GM23248 (cell line): ENCODE results near the gene SKAP1. TPM values are rescaled to one million over a fixed set of nuclear protein-coding genes. Genes with fewer than 3 reads are reported as not detected.

Source experiments
- DNase-seq: peaks from one replicate; pipeline ENCODE4 v3.0.0-alpha.2; 2015
- H2AFZ ChIP-seq: fragments of 200-600 bp; sonication (generic); 2 replicates; pipeline ENCODE4 v1.6.1; 2016; ENCODE audit warnings: antibody characterized with exemption
- H3F3A ChIP-seq: fragments of 200-600 bp; sonication (generic); 2 replicates; pipeline ENCODE4 v1.6.1; 2016; ENCODE audit warnings: mild to moderate bottlenecking, antibody characterized with exemption, mixed run types; ENCODE audit not compliant: insufficient read depth
- H3K27ac ChIP-seq: fragments of 200-600 bp; sonication (generic); 2 replicates; pipeline ENCODE4 v1.5.1; 2016; ENCODE audit warnings: mild to moderate bottlenecking
- H3K27me3 ChIP-seq: fragments of 200-600 bp; sonication (generic); replicated peaks from 2 replicates; pipeline ENCODE4 v1.6.1; 2016; ENCODE audit warnings: mild to moderate bottlenecking; ENCODE audit not compliant: insufficient read depth
- H3K36me3 ChIP-seq: fragments of 200-600 bp; sonication (generic); 2 replicates; pipeline ENCODE4 v1.6.1; 2016; ENCODE audit warnings: low read depth, mild to moderate bottlenecking
- H3K4me1 ChIP-seq: fragments of 200-600 bp; sonication (generic); 2 replicates; pipeline ENCODE4 v1.6.1; 2016; ENCODE audit warnings: mild to moderate bottlenecking; ENCODE audit not compliant: insufficient read depth
- H3K4me2 ChIP-seq: fragments of 200-600 bp; sonication (generic); one replicate; pipeline ENCODE4 v1.6.1; 2016; ENCODE audit warnings: mild to moderate bottlenecking; ENCODE audit not compliant: unreplicated experiment
- H3K4me3 ChIP-seq: fragments of 200-600 bp; sonication (generic); 2 replicates; pipeline ENCODE4 v1.5.1; 2016; ENCODE audit warnings: mild to moderate bottlenecking
- H3K79me2 ChIP-seq: fragments of 200-600 bp; sonication (generic); 2 replicates; pipeline ENCODE4 v1.6.1; 2016; ENCODE audit warnings: mild to moderate bottlenecking; ENCODE audit not compliant: insufficient read depth
- H3K9ac ChIP-seq: fragments of 200-600 bp; sonication (generic); 2 replicates; pipeline ENCODE4 v1.6.1; 2016; ENCODE audit warnings: mild to moderate bottlenecking
- H3K9me2 ChIP-seq: fragments of 200-600 bp; sonication (generic); 2 replicates; pipeline ENCODE4 v1.6.1; 2016; ENCODE audit warnings: mixed run types, mild to moderate bottlenecking, moderate library complexity; ENCODE audit not compliant: insufficient read depth
- H3K9me3 ChIP-seq: fragments of 200-600 bp; sonication (generic); one replicate; pipeline ENCODE4 v1.6.1; 2017; ENCODE audit warnings: low read depth
- H4K20me1 ChIP-seq: fragments of 200-600 bp; sonication (generic); 2 replicates; pipeline ENCODE4 v1.6.0; 2016; ENCODE audit not compliant: insufficient read depth
- EZH2 ChIP-seq: fragments of 200-600 bp; sonication (generic); IDR thresholded peaks from 2 replicates; pipeline ENCODE4 v1.6.1; 2018; ENCODE audit warnings: antibody characterized with exemption, mild to moderate bottlenecking; ENCODE audit not compliant: insufficient read depth, poor library complexity, severe bottlenecking
- EZH2phosphoT487 ChIP-seq: fragments of 200-600 bp; sonication (generic); IDR thresholded peaks from 2 replicates; pipeline ENCODE4 v1.6.1; 2018; ENCODE audit warnings: antibody characterized with exemption, moderate library complexity, mild to moderate bottlenecking, low read depth; ENCODE audit not compliant: insufficient read depth
- WGBS, 2 experiments: methylation state at CpG; one replicate each; pipeline ENCODE4 v1.1.6; 2015 to 2017; ENCODE audit warnings: low lambda C conversion rate in 2 of 2, low coverage in 1 of 2; ENCODE audit errors: missing lambda C conversion rate in 2 of 2; 5-methylcytosine and 5-hydroxymethylcytosine counted together
- in situ Hi-C: fragments of 300-500 bp; cut with MboI; formaldehyde crosslinking; loops from 2 replicates; pipeline ENCODE4 v1.15.0; 2020
- polyA plus RNA-seq: library from polyadenylated mRNA; unstranded; fragments of >200 nt; fragmentation: Nextera tagmentation; extraction: Ambion mirVana; gene quantifications from 2 replicates; pipeline ENCODE4 v1.2.1, GENCODE V29; 2016
- total RNA-seq: library from RNA; depleted of rRNA; stranded (reverse); fragments of >200 nt; shearing (Covaris generic); gene quantifications from 2 replicates; pipeline ENCODE4 v1.2.3, GENCODE V29; 2014

Gene SKAP1
- total and polyA plus RNA-seq, 2 experiments from 2014 or later = not detected

DNA sequence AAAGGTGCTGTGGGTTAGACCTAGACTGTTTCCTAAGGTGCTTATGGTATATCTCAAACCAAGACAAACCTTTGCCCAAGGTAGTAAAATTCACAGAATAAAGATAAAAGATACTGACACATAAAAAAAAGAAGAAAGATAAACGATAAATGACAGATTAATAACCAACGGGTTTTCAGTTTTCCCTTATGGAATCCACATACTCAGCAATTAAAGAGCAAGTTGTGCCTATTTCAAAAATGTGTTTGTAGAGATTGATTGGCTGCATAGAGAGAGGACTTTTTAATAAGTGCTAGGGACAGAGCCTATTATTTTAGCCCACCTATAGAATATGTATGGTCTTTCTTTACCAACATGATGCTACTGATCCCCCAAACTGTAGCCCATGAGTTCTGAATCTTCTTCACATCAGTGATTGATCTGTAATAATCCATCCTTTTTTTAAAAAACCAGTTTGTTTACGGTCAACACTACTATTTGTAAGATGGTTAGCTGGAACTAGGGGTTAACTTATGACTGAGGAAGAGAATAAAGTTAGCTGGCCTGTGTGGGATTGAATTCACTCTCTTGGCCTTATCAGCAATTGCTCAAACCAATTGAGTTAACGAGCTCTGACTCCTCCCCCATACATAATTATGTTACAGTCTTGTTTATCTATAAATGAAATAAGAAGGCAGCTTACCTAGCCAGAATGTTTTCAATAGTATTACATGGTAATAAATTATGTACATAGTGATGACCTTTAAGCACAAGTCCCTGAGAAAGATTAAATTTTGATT lies 268.7 kb downstream of the SKAP1 start:
- H3K4me2 ChIP-seq = no peak overlapping the region
- no peak for DNase-seq
- peaks cover 17% of the 10 kb centered on the region for H3K27me3 ChIP-seq
- no peaks in the 10 kb centered on the region for H3K4me1 ChIP-seq
- no peaks in the 10 kb centered on the region for H3K9me2 ChIP-seq
- H3K79me2 ChIP-seq = no peaks in the 10 kb centered on the region
- no peak overlapping the region for H3K9ac ChIP-seq
- WGBS, 2 experiments = 75 to 79% methylated on average over 4 of the region's 4 CpGs
- no peaks in the 10 kb centered on the region for H3K9me3 ChIP-seq
- H2AFZ ChIP-seq = no peak overlapping the region
- no peak overlapping the region for H3K27ac ChIP-seq
- H3F3A ChIP-seq = no peaks in the 10 kb centered on the region
- in situ Hi-C loops = no loop called here
- TF ChIP-seq EZH2 = no peak
- TF ChIP-seq EZH2phosphoT487 = no peak
- no peaks in the 10 kb centered on the region for H3K36me3 ChIP-seq
- no peak overlapping the region for H3K4me3 ChIP-seq
- H4K20me1 ChIP-seq = no peaks in the 10 kb centered on the region

- Histone ChIP-seq H3F3A (no peaks in the 10 kb centered on the region), H3K4me3 (no peak overlapping the region), H3K9me2 (no peaks in the 10 kb centered on the region), H3K9ac (no peak overlapping the region), H3K9me3 (no peaks in the 10 kb centered on the region), H3K36me3 (no peaks in the 10 kb centered on the region), H3K27me3 (peaks cover 9% of the 10 kb centered on the region), H3K4me1 (no peaks in the 10 kb centered on the region), H3K27ac (no peak overlapping the region), H3K4me2 (no peak overlapping the region), H3K79me2 (no peaks in the 10 kb centered on the region), H2AFZ (no peak overlapping the region), H4K20me1 (no peaks in the 10 kb centered on the region)
- no peak for TF ChIP-seq EZH2
- TF ChIP-seq EZH2phosphoT487 = no peak
- no peak for DNase-seq
- 73 to 79% methylated on average over 5 of the region's 5 CpGs for WGBS, 2 experiments
- in situ Hi-C loops = no loop called here
These were observed 269.6 kb downstream of the SKAP1 start for GRCh38 chr17:48160177-48161081.

GRCh38 chr17:48159232-48159631 lies 270.8 kb downstream of the SKAP1 start:
- no peaks in the 10 kb centered on the region for H3F3A ChIP-seq
- no peak overlapping the region for H2AFZ ChIP-seq
- H3K27ac ChIP-seq = no peak overlapping the region
- no peak for TF ChIP-seq EZH2phosphoT487
- TF ChIP-seq EZH2 = no peak
- no peak overlapping the region for H3K9ac ChIP-seq
- no peaks in the 10 kb centered on the region for H4K20me1 ChIP-seq
- H3K27me3 ChIP-seq = 0 out of 2 replicates have a peak, but pooled peaks cover 4% of the 10 kb centered on the region
- DNase-seq = no peak
- H3K36me3 ChIP-seq = no peaks in the 10 kb centered on the region
- no peak overlapping the region for H3K4me2 ChIP-seq
- H3K9me2 ChIP-seq = no peaks in the 10 kb centered on the region
- no peaks in the 10 kb centered on the region for H3K79me2 ChIP-seq
- no peaks in the 10 kb centered on the region for H3K4me1 ChIP-seq
- no peak overlapping the region for H3K4me3 ChIP-seq
- 90 to 94% methylated on average over 4 of the region's 4 CpGs for WGBS, 2 experiments
- in situ Hi-C loops = no loop called here
- H3K9me3 ChIP-seq = no peaks in the 10 kb centered on the region

GRCh38 chr17:48155889-48156611 lies 274.0 kb downstream of the SKAP1 start:
- WGBS, 2 experiments = 31% methylated on average over 21 of the region's 21 CpGs

More at GRCh38 chr17:48155889-48156611, 274.0 kb downstream of the SKAP1 start:
- in situ Hi-C loops = no loop called here
- H3K27ac ChIP-seq = no peak overlapping the region
- peaks cover 33% of the 10 kb centered on the region for H3K27me3 ChIP-seq
- H3K9me2 ChIP-seq = no peaks in the 10 kb centered on the region
- TF ChIP-seq EZH2phosphoT487 (no peak), EZH2 (no peak)
- no peaks in the 10 kb centered on the region for H3K9me3 ChIP-seq
- no peak for DNase-seq
- no peaks in the 10 kb centered on the region for H4K20me1 ChIP-seq
- H3K4me1 ChIP-seq = no peaks in the 10 kb centered on the region
- no peak overlapping the region for H3K9ac ChIP-seq
- no peak overlapping the region for H2AFZ ChIP-seq
- H3K36me3 ChIP-seq = no peaks in the 10 kb centered on the region
- H3K4me2 ChIP-seq = no peak overlapping the region
- no peak overlapping the region for H3K4me3 ChIP-seq
- H3K79me2 ChIP-seq = no peaks in the 10 kb centered on the region
- H3F3A ChIP-seq = no peaks in the 10 kb centered on the region
